ENCODE data around the gene SPATA13.

The SPATA13 gene

DNA sequence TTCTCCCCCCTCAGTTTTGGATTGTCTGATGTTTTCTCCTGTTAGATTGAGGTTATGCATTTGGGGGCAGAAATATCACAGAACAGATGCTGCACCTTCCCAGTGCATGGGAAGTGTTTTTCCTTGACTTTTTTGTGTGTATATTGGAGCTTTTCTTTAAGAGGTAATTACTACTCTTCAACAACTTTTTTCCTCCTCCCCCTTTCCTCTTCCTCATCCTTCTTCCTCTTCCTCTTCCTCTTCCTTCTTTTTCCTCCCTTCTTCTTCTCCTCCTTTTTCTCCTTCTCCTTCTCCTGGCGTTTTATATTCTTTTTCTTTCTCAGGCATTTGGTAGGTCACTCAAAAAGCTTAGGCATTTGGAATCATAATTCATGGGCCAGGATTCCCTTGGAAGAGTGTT is 18.1 kb upstream of the SPATA13 start:
- no peak for DNase-seq

DNA sequence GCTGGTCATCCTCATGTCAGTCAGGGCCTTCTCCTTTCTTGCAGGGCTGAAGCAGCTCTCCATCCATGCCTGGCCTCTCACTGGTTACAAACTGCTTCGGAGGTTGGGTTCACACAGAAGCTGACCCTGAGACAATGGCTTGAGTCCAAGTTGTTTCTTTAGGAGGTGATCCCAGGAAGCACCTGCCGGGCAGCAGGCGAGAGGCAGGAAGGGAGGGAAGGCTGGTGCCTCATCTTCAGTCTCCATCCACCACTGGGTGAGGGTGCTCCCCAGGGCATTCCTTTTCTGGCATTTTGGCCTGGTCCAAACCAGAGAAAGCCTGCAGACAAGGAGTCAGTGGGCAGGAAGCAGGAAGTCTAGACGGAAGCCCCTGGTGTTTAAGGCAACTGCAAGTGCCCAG is 17.6 kb upstream of the SPATA13 start:
- no peak for DNase-seq

DNA sequence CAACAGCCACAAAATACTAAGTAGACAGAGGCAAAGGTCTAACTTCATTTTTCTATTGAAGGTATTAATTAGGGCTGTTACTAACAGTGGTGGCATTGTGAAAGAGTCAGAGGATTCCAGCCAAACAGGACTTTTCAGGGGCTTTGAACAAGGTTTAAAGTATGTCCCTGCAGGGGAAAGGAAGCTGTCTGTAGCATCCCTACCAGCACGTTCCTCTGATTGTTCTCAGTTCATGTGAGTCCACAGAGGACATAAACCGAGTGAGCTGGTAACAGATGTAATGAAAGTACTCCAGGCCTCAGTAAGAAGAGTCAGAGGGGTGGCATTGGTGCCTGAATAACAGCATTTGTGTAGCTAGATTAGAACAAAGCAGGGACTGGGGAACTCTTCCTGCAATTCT is 15.3 kb upstream of the SPATA13 start:
- no peak for DNase-seq

DNA sequence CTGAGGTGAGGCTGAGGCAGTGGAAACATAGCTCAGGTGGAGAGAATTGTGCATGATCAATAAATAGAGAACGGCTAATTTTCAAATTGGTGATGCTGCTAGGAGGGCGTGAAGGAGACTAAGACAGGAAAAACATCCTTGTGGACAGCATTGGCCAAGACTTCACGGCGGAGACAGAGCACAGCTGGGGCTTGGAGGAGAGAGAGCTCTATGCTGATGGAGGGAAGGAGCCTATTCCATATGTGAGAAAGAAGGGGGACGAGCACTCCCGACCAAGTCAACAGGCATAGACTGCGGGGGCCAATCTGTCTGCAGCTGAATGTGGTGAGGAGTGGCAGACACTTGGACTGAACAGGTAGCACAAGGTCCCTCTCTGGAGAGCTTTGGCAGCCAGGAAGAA is 14.8 kb upstream of the SPATA13 start:
- no peak for DNase-seq

DNA sequence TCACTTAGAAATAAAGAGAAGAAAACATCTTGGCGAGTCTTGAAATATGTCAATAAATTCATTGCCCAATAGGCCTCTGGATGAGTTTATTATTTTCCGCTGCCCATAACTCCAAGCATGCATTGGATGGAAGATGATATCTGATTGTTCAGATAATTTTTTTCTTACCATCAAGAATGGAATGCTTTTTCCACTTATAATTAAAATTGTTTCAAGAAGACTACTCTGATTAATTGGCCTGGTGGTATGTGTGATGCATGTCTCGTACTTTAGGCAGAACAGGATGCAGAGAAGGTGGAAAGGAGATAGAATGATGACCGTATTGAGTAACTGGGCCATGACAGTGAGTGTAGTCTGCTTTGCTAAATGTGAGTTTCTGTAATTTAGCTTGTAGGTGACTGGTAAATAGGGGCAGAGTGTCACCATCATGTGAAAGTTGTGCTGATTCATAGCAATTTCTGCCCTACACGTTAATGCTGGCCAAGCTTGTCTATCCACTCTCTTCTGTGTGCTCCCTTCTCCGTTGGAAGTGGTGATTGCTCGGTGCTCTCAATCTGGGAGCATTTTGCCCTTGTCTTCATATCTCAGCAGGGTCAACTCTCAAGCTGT is 13.5 kb upstream of the SPATA13 start:
- no peak for DNase-seq

DNA sequence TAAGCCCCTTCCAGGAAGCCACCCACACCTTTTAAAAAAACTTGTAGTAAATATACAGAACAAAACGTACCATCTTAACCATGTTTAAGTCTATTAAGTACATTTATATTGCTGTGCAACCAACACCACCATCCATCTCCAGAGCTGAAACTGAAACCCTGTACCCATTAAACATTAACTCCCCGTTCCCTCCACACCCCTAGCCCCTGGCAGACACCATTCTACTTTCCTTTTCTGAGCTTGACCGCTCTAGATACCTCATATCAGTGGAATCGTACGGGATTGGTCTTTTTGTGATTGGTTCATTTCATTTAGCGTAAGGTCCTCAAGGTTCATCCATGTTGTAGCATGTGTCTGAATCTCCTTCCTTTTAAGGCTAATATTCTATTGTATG is 13.0 kb upstream of the SPATA13 start:
- DNase-seq: no peak

DNA sequence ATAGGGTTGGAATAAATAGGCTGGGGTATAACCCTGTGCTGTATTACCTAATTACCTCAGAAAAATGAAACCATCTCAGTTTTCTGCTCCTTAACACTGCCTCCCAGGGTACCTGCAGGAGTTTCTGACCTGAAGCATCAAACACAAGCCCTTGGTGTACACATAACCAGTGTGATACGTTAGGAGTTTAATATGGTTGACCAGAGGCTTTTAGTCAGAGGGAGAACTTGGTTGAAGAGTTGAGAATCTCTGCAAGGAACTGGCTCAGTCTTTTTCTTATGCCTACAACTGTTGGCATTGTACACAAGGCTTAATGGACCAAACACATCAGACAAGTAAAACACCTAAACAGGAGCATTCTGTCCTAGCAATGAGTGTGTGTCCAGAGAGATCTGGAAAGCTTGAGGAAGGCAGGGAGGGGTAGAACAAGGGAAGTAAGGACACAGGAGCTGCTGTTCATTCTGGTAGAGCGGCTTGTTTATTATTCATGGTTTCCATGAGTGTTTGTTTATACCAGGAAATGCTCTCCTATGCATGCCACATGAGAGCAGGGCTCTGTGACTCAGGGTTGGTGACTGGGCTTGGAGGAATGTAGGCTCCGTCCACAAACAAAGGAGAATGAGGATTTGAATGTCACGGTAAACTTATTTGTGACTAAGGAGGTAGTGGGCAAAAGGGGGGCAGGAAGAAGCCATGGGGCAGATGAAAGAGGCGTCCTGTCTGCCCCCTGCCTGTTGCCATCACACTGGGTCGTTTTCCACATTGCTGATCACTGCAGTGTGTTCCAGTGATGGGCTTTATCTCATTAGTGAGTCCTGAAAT is 11.9 kb upstream of the SPATA13 start:
- no peak for DNase-seq

DNA sequence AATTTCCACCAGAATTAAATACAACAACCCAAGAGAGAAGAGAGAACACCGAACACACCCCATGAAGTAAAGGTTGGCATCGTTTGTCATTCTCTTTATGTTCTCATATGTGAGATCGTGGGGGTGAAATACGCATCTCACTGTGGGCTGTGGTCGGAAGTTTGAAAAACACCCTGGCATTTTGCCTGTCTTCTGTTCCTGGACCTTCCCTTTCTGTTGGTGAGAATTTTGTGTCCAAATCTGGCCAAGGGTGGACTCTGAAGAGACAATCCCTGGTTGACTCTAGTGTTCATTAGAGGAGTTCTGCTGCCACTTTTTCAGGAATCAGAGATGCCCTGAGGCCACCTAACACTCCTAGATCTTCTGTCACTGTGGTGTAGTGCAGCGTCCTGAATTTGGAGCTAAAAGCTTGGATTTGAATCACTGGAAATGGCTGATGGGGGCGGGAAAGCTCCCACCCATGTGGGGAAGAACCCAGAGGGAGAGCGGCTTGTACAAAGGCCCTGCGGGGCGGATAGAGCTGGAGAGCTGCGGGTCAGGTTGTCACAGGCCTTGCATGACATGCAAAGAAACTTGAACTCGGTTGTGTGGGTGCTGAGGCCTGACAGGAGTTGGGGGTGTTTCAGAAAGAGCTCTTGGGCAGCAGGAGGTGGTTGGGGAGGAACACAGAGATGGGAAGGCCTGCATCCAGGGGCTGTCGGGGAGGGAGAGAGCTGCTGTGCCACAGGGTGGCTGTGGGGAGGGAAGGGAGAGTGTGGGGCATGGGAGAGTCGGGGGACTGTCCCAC is 11.1 kb upstream of the SPATA13 start:
- no peak for DNase-seq

DNA sequence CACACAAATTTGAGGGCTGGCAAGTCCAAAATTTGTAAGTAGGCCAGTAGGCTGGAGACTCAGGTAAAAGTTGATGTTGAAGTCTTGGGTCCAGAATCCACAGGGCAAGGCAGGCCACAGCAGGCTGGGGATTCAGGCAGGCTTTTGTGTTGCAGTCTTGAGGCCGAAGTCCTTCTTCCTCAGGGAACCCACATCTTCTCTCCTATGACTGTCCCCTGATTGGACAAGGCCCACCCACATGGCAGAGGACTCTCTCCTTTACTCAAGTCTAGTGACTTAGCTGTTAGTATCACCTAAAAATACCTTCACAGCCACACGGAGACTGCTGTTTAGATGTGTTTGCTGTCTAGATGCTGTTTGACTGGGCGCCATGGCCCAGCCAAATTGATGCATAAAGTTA is 9.9 kb upstream of the SPATA13 start:
- no peak for DNase-seq

DNA sequence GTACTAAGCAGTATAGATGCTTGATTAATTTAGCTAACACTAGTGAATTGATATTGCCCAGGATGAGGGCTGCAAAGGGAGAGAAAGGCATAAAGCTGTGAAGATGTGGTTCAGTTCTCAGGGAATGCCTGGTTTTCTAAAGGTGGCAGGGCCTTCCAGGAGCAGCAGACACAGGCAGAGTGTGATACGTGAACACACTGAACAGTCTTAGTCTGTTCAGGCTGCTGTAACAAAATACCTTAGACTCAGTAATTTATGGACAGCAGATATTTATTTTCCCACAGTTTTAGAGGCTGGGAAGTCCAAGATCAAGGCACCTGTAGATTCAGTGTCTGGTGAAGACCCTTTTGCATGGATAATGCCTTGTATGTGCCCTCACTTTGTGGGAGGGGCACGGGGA is 8.7 kb upstream of the SPATA13 start:
- DNase-seq: no peak

DNA sequence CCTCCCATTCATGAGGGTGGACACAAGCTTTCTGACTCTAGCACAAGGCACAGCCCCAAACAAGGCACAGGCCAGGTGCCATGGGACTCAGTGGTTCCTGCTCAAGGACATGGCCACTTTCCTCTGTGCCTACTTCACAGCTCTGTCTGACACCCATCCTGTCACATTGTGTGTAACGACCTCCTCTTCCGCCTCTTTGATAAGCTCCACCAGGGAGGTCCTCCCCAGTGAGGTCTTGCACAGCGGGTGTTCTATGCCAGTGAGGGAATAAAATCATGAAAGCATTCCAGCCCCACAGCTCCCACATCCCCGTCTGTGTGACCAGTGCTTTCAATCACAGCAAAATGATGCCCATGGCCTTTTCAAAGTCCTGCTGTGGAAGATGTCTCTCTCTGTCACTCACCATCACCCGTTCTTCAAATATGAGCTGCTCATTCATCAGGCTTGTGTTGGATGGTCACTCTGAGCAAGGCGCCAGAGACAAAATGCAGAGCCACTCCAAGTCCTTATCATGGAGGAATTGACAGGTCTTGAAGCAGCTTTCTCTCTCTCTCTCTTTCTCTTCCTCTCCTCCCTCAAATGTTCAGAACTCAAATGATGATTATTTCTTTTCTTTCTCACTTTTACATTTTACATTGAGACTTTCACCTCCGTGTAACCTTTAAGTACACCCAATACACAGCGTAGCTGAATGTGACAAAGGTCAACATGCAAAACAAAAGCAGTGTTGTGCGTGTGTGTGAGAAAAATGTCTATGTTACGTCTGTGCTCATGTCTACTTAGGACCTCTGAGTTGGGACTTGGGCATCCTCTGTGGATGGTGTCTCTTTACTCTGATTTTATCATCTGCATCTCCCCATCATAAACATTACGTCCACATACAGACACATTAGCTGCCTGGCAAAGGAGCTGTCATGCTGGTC is 8.0 kb upstream of the SPATA13 start:
- no peak for DNase-seq

DNA sequence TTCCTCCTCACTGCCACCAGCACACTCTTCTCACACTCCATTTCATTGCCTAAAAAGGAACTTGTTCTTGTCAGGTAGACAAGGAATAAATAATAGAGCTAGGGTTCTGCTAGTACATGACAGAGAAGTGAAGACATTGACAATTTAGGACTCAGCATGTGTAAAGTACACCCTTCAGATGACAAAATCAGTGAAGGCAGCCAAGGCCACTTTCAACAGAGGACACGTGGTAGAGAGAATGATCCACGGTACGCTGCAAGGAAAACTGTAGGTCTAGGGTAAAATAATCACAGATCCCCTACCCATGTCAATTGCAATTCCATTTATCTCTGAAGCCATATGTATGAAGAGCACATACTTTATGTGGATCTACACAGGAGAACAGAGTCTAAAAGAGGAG is 7.2 kb upstream of the SPATA13 start:
- no peak for DNase-seq

DNA sequence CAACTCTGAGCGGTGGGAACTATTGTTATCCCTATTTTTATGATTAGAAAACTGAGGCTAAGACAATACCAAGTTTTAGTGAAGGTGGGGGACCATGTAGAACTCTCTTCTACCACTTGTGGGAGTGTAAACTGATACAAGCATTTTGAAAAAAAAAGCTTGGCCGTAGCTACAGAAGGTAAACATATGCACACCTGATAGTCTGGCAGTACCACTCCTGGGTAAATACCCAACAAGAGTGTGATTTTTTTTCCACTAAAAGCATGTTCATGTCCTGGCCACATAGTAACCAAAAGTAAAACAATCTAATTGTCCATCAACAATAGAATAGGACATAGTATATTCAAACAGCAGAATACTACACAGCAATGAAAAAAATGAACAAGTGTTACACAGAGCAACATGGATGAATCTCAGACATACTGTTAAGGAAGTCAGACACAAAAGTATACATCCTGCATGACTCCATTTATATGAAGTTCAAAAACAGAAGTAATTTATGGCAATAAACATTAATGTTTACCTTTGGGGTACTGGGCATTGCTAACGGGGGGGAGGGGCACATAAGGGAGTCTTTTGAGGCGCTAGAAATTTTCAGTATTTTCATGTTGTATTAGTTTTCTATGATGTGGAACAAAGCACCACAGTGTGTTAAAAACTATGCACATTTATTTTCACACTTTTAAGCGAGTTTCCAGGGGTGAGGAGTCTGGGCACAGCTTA is 6.4 kb upstream of the SPATA13 start:
- no peak for DNase-seq

DNA sequence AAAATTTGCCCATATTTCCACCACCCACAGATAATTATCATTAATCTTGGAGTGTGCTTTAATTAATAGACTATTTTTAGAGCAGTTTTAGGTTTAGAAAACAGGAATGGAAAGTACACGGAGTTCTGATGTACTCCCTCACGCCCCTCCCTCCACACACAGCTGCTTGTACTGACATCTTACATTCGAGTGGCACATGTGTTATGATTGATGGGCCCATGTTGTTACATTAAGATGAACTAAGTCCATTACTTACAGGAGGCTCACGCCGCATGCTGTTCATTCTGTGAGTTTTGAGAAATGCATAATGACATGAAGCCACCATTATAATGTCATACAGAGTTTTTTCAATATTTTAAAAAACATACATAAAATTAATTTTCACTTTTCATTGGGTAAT is 1.2 kb upstream of the SPATA13 start:
- no peak for DNase-seq

DNA sequence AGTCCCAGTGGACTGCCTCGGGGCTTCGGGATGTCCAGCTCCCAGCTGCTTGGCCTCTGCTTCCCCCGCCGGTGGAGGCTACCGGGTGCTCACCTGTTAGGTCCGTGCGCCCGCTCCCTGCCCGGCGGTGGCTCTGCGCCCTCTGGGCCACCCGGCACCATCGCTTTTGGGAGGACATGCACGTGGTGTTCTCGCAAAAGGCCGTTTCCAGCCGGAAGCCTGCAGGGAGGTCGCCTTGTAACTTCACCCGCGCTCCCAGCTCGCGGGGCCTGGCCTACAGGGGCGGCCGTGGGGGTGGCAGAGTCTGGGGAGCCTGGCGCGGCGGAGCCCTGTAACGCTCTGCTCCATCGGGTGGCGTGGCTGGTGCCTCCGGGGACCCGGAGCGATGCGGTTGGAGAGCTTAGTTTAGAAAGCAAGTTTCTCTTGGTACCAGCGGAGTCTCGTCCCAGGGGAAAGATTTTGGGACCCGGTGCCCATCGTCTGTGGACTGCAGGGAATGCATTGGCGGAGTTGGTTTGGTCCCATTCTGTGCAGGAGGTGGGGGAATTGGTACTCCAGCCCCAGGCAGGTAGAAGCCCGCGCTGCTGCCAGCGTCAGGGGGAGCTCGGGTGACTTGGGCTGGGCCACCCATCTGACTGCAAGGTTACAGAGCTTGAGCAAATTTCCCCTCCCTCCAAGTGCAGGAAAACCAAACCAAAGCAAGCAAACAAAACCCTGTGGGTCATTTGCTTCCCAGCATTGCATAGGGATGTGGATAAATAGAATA is 673 bp downstream of the SPATA13 start:
- DNase-seq: no peak

DNA sequence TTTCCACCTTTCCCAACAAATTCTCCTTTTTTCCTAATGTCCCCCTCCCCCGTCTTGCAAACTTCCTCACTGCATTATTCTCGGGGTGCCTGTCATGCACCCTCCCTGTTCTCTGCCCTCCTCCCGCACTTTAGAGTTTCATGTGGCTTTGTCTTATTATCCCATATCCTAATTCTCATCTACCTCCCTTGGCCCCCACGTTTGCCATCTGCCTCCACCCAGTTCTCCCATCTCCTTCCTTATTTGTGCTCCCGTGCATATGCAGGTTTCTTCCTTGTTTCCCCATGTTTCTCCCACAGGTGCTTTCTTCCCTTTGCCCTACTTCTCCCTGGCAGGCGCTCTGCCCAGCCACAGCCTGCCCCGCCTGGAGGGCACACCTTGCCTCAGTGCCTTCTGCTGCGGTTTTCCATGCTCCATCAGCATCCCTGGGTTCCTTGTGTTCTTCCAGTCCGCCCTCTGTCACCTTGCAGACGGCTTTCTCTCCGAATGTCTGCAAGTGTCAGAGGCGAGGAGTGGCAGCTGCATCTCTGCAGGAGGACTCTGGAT is 1.5 kb downstream of the SPATA13 start:
- no peak for DNase-seq

DNA sequence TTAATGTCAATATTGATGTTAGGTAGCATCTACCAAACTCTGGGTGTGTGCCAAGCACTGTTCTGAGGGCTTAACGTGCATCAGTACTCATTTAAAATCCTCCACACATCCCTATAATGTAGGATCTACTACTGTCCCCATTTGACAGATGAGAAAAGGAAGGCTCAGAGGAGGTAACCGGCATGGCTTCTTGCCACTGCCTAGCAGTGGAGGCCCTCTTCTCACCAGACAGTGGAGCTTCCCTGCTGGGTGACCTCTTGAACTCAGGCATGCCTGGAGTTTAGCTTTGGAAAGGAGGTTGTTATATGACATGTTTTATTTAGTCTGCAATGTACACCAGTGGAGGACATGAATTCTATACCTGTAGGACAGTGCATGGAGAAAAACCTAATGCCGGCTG is 2.1 kb downstream of the SPATA13 start:
- no peak for DNase-seq

DNA sequence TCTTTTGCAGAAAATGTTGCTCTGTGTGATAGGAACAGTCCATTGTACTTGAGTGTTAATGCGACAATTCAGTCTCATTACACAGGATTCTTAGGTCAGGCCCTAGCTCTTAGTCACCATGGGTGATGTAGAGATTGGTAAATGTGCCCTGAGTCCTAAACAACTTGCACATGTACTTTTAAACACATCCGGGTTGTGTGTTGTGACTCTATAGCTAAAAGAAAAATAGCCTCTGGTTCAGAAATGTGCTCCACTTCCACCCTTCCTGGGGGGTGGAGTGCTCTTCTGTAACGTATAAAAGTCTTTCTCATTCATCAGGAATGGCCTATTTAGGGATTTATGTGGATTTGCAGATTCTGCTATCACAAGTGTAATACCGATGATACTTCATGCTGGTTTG is 5.2 kb downstream of the SPATA13 start:
- no peak for DNase-seq

DNA sequence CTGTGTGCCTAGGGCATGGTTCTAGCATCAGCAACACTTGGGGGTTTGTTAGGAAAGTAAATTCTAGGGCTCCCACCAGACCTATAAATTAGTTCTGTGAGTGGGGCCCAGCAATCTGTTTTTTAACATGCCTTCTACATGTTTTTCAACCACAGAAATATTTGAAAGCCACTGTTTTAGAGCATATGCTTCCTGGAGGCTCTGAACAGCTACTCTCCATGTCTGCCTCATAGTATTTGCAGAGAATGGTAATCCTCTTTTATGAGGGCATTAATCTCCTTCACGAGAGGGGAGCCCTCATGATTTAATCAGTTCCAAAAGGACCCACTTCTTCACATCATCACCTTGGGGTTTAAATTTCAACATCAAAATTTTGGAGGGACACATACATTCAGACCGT is 6.0 kb downstream of the SPATA13 start:
- no peak for DNase-seq

DNA sequence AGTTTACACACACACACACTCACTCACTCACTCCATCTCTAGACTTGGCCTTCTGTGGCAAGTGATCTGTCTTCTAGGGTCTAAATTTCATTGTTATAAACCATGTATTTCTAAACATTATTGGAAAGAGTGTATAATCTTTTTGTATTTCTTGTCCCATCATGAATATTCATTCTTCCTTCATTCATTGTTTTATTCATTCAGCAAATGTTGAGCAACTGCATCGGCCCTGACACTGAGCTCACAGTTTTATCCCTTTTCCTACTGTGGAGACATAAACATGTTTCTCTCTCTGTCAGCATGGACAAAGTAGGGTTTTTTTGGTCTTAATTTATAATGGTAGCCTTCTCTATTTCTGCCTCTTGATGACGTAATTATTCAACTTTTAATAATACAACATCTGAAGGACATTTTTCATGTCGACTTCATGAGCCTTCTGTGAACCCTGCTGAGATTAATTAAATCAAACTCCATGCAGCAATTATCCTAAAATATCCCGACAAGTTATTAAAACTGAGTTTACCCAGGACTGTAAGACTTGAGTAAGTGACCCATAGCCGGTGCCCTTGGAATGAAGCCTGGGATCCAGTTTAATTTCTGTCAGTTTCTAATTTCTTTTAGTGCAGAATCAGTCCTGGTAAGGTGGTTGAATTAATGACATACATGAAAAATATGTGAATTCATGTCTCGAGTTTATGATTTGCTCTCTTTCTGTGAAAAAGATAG is 7.3 kb downstream of the SPATA13 start:
- no peak for DNase-seq

DNA sequence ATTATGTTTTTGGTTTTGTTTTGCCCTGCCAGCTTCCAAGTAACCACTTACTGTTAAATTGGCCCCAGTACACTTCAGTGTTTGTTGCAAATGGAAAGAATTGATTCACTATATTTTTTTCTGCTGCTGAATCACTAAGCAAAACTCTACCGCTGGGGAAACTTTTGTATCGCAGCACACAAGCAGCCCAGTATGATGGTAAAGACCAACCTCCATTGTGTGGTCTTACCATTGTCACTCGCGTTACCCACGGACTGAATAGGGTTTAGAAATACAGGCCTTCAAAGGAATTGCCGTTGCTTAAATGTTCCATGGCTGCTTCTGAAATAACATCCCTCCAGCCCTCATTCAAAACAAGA is 7.9 kb downstream of the SPATA13 start:
- no peak for DNase-seq
